IPS-15b (cell line): ENCODE measurements around the gene PIEZO2.

Source experiments
- H3K27me3 ChIP-seq: one replicate; pipeline ENCODE4 v1.6.1; 2013; ENCODE audit warnings: low read length; ENCODE audit not compliant: control insufficient read depth, insufficient read depth
- H3K36me3 ChIP-seq: one replicate; pipeline ENCODE4 v1.6.1; 2013; ENCODE audit warnings: low read length; ENCODE audit not compliant: control insufficient read depth, insufficient read depth
- H3K4me1 ChIP-seq: one replicate; pipeline ENCODE4 v1.6.1; 2013; ENCODE audit warnings: mild to moderate bottlenecking, low read length; ENCODE audit not compliant: control insufficient read depth, insufficient read depth
- H3K4me3 ChIP-seq: one replicate; pipeline ENCODE4 v1.5.1; 2013; ENCODE audit warnings: low read depth, low read length
- H3K9ac ChIP-seq: one replicate; pipeline ENCODE4 v1.6.1; 2013; ENCODE audit warnings: low read depth, mild to moderate bottlenecking, low read length
- H3K9me3 ChIP-seq: one replicate; pipeline ENCODE4 v1.6.1; 2013; ENCODE audit warnings: mild to moderate bottlenecking, low read length; ENCODE audit not compliant: control insufficient read depth, insufficient read depth

Gene PIEZO2

DNA sequence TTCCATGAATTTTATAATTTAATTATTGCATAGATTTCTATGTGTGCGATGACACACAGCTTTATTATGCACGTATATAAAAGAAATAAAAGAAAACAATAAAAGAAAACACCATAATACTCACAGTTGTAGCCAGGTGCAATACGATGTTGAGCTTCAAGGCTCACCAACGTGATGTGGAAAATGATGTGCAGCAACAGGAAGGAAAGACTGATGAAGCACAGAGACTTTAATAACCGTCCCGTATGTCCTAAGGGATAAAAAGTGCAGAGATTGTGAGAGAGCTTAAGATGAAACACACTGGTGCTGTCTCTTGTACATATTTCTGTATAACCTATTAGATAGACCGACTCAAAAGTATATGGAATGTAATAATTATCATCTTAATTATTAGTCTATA is 170.0 kb downstream of the PIEZO2 start:
- Histone ChIP-seq H3K27me3 (no peaks in the 10 kb centered on the region), H3K4me1 (no peaks in the 10 kb centered on the region), H3K4me3 (no peak overlapping the region), H3K36me3 (no peaks in the 10 kb centered on the region), H3K9ac (no peak overlapping the region), H3K9me3 (no peaks in the 10 kb centered on the region)

DNA sequence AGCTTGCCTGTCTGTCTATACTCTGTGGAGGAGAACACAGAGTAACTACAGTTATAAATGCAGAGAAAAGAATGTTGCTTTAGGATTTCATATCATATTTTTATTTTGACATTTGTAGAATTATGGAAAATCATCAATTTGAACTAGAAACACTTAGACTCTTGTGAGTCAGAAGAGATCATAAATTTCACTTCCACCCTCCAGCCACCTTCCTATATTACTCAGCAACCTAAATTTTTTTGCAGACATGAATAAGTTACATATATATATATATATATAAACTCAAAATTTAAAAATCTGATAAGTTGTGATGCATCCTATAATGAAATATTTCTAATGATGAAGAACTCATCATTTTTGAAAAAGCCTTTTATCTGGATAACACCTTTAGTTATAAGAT is 172.3 kb downstream of the PIEZO2 start:
- Histone ChIP-seq H3K9me3 (no peaks in the 10 kb centered on the region), H3K36me3 (no peaks in the 10 kb centered on the region), H3K27me3 (no peaks in the 10 kb centered on the region), H3K4me1 (no peaks in the 10 kb centered on the region), H3K4me3 (no peak overlapping the region), H3K9ac (no peak overlapping the region)

- Histone ChIP-seq H3K4me1 (no peaks in the 10 kb centered on the region), H3K36me3 (no peaks in the 10 kb centered on the region), H3K9me3 (no peaks in the 10 kb centered on the region), H3K9ac (no peak overlapping the region), H3K27me3 (no peaks in the 10 kb centered on the region), H3K4me3 (no peak overlapping the region)
These were observed 175.7 kb downstream of the PIEZO2 start for GRCh38 chr18:10973567-10974203.

GRCh38 chr18:10971717-10972116 is 177.7 kb downstream of the PIEZO2 start:
- Histone ChIP-seq H3K9me3 (no peaks in the 10 kb centered on the region), H3K36me3 (no peaks in the 10 kb centered on the region), H3K9ac (no peak overlapping the region), H3K4me1 (no peaks in the 10 kb centered on the region), H3K27me3 (no peaks in the 10 kb centered on the region), H3K4me3 (no peak overlapping the region)

GRCh38 chr18:10965119-10965518 is 184.2 kb downstream of the PIEZO2 start:
- no peaks in the 10 kb centered on the region for H3K27me3 ChIP-seq
- H3K4me1 ChIP-seq: peaks cover 7% of the 10 kb centered on the region
- H3K9ac ChIP-seq: no peak overlapping the region
- no peaks in the 10 kb centered on the region for H3K9me3 ChIP-seq
- no peak overlapping the region for H3K4me3 ChIP-seq
- H3K36me3 ChIP-seq: no peaks in the 10 kb centered on the region

- H3K36me3 ChIP-seq: no peaks in the 10 kb centered on the region
- no peaks in the 10 kb centered on the region for H3K4me1 ChIP-seq
- H3K9ac ChIP-seq: no peak overlapping the region
- H3K27me3 ChIP-seq: no peaks in the 10 kb centered on the region
- no peaks in the 10 kb centered on the region for H3K9me3 ChIP-seq
- H3K4me3 ChIP-seq: no peak overlapping the region
These were observed 195.7 kb downstream of the PIEZO2 start for GRCh38 chr18:10953672-10954071.

DNA sequence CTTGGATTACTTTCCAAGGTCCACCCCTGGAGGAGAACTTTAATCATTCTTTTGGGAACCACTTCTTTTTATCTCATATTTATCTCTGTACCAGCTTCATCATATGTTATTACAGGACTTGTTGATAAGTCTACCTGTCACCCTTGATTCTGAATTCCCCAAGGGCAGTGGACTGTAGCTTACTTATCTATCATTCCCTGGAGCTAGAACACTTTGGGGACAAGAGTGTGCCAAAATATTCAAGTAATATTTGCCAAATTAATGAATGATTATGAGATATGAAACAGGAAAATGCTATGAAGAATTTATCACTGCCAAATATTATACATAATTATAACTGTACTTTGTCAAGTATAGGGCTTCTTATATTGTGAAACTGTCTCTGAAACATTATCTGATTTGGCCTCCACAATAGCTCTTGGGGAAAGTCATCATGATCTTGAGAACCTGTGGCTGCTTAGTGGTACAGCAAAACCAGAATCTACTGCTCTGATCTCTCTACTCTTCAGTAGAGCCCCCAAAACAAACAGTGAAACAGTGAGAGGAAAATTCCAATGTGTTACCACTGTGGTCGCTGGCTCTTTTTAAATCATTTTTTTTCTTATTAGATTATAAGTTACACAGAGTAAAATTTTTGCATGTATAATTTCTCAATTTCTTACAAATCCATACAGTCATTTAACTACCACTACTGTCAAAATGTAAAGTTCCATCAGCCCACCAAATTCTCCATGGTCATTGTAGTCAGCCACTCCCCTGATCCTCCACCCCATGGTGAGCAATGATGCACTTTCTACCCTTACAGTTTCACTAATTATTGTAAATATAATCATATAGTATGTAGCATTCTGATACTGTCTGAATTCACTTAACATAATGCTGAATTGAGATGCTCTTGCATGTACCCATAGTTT is 197.5 kb downstream of the PIEZO2 start:
- Histone ChIP-seq H3K36me3 (no peaks in the 10 kb centered on the region), H3K4me1 (no peaks in the 10 kb centered on the region), H3K4me3 (no peak overlapping the region), H3K9me3 (no peaks in the 10 kb centered on the region), H3K27me3 (no peaks in the 10 kb centered on the region), H3K9ac (no peak overlapping the region)

- no peak overlapping the region for H3K4me3 ChIP-seq
- peaks cover under 1% of the 10 kb centered on the region for H3K9me3 ChIP-seq
- H3K4me1 ChIP-seq: no peaks in the 10 kb centered on the region
- no peak overlapping the region for H3K9ac ChIP-seq
- no peaks in the 10 kb centered on the region for H3K27me3 ChIP-seq
- no peaks in the 10 kb centered on the region for H3K36me3 ChIP-seq
These were observed 198.3 kb downstream of the PIEZO2 start for GRCh38 chr18:10950876-10951630.

DNA sequence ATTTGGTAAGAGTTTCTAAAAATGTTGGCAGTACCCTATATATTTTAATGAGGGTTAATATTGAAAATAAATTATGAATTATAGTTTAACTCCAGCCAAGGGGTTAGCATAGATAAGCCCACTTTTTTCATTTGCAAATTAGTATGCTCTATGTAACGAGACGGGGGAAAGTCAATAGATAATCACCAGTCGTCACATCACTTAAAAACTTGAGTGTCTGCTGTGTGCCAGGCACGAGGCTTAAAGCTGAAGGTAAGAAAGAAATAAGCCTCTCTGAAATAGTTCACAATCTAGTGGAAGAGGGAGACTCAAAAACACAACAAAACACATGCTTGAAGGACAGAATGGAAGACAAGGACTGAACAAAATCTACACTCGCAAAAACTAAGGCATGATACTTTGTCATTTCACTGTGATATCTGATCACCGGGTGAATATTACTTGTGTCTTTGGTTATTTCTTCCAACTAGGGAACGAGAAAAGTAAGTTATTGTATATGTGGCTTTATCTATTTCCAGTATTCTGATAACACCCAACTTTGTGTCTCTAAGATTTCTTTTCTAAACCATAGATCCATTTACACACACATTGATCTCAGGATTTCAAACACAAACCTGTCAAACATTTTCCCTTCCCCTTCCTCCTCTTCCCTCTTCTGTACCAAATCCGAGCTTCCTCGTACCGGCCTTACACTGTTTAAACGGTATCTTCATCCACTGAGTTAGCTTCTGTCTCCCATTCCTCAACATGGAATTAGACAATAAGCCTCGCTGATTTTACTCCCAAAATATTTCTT is 199.1 kb downstream of the PIEZO2 start:
- Histone ChIP-seq H3K36me3 (no peaks in the 10 kb centered on the region), H3K4me1 (no peaks in the 10 kb centered on the region), H3K27me3 (no peaks in the 10 kb centered on the region), H3K9ac (no peak overlapping the region), H3K9me3 (peaks cover 2% of the 10 kb centered on the region), H3K4me3 (no peak overlapping the region)

GRCh38 chr18:10949655-10950054 is 199.7 kb downstream of the PIEZO2 start:
- Histone ChIP-seq H3K9me3 (peaks cover 2% of the 10 kb centered on the region), H3K9ac (no peak overlapping the region), H3K27me3 (no peaks in the 10 kb centered on the region), H3K4me3 (no peak overlapping the region), H3K36me3 (no peaks in the 10 kb centered on the region), H3K4me1 (no peaks in the 10 kb centered on the region)

DNA sequence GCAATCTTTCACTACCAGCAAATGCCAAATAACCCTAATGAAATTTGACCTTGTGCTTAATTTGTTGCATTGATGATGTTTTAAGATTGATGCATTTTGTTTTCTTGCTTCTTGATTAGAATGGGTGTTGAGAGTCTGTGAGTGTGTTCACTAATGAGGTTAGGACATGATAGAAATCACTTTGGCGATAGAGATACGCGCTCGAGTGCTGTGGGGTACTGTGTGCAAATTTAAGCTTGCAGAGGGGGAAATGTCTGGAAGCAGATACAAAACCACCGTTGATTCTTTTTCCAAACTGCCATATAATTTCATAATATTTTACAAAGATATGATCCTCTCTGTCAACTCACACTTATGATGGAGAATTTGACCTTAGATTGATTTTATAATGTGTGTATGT is 200.9 kb downstream of the PIEZO2 start:
- Histone ChIP-seq H3K36me3 (no peaks in the 10 kb centered on the region), H3K9me3 (peaks cover 2% of the 10 kb centered on the region), H3K27me3 (no peaks in the 10 kb centered on the region), H3K4me3 (no peak overlapping the region), H3K9ac (no peak overlapping the region), H3K4me1 (no peaks in the 10 kb centered on the region)
